CD4-positive, alpha-beta memory T cell (primary cell): ENCODE results near the gene BORA. TPM values are rescaled to one million over a fixed set of nuclear protein-coding genes. Genes with fewer than 3 reads are reported as not detected.

Experiments used
- CTCF ChIA-PET: fragments of 350-600 bp; sonication (Branson Sonifier 250); formaldehyde crosslinking; loops from one replicate; lab custom pipeline; 2021; ENCODE audit warnings: inconsistent platforms; ENCODE audit not compliant: partially characterized antibody; lab: Charles Lee
- POLR2A ChIA-PET: fragments of 350-600 bp; sonication (Branson Sonifier 250); formaldehyde crosslinking; loops from one replicate; lab custom pipeline; 2021; ENCODE audit not compliant: partially characterized antibody; lab: Charles Lee
- DNase-seq, 5 donors: peaks; one replicate each; pipeline versions ENCODE4 v3.0.0 to v3.0.0-alpha.2; 2020 to 2022; ENCODE audit warnings: mixed read lengths in 1 of 5
- H3K27ac ChIP-seq: one replicate; pipeline ENCODE4 v1.7.0; 2013; ENCODE audit warnings: low read depth, low read length
- H3K27me3 ChIP-seq: 2 replicates; pipeline ENCODE4 v1.7.0; 2013; ENCODE audit warnings: mild to moderate bottlenecking, low read length, moderate library complexity; ENCODE audit not compliant: insufficient read depth
- H3K36me3 ChIP-seq: 2 replicates; pipeline ENCODE4 v1.7.0; 2013; ENCODE audit warnings: mild to moderate bottlenecking, low read length, moderate library complexity; ENCODE audit not compliant: insufficient read depth
- H3K4me1 ChIP-seq: 2 replicates; pipeline ENCODE4 v1.7.0; 2013; ENCODE audit warnings: mild to moderate bottlenecking, low read length, moderate library complexity; ENCODE audit not compliant: insufficient read depth
- H3K4me3 ChIP-seq, 2 donors: one replicate each; pipeline ENCODE4 v1.7.0; 2013; ENCODE audit warnings: low read length in 2 of 2, mild to moderate bottlenecking in 1 of 2
- H3K9me3 ChIP-seq, 2 donors: one replicate each; pipeline ENCODE4 v1.7.0; 2013; ENCODE audit warnings: low read length in 2 of 2, control low read depth in 1 of 2; ENCODE audit not compliant: control insufficient read depth in 1 of 2
- H3K27ac Mint-ChIP-seq, 7 donors: one replicate each; pipeline ENCODE4 v1.8.0; 2020 to 2021; ENCODE audit warnings: mixed read lengths in 7 of 7, mild to moderate bottlenecking in 6 of 7, inconsistent platforms in 3 of 7, moderate library complexity in 3 of 7
- H3K27me3 Mint-ChIP-seq, 2 donors: one replicate each; pipeline ENCODE4 v1.8.0; 2020 to 2021; ENCODE audit warnings: mixed read lengths in 2 of 2
- H3K36me3 Mint-ChIP-seq, 2 donors: one replicate each; pipeline ENCODE4 v1.8.0; 2020 to 2021; ENCODE audit warnings: mixed read lengths in 2 of 2, inconsistent platforms in 1 of 2, mild to moderate bottlenecking in 1 of 2
- H3K4me1 Mint-ChIP-seq, 4 donors: one replicate each; pipeline ENCODE4 v1.8.0; 2020 to 2021; ENCODE audit warnings: mixed read lengths in 4 of 4, mild to moderate bottlenecking in 1 of 4
- H3K4me3 Mint-ChIP-seq, 8 donors: one replicate each; pipeline ENCODE4 v1.8.0; 2020 to 2021; ENCODE audit warnings: mixed read lengths in 8 of 8, mild to moderate bottlenecking in 7 of 8, moderate library complexity in 6 of 8, inconsistent platforms in 3 of 8
- H3K9me3 Mint-ChIP-seq, 8 donors: one replicate each; pipeline ENCODE4 v1.8.0; 2020 to 2021; ENCODE audit warnings: mixed read lengths in 8 of 8, mild to moderate bottlenecking in 5 of 8, inconsistent platforms in 3 of 8, moderate library complexity in 1 of 8
- intact Hi-C: fragments of 100-400 bp; cut with micrococcal nuclease; formaldehyde crosslinking; loops from one replicate; pipeline ENCODE4 v1.15.1; 2023
- polyA plus RNA-seq, 2 donors: library from polyadenylated mRNA; unstranded; fragments of 300-500 nt; fragmentation: Illumina TruSeq; gene quantifications; one replicate each; pipeline ENCODE4 v1.2.3, GENCODE V29; 2021
- total RNA-seq, 2 experiments: library from RNA; stranded (reverse); gene quantifications; one replicate each; pipeline ENCODE4 v1.2.3, GENCODE V29; 2021

BORA gene
- total and polyA plus RNA-seq, 4 experiments from 2014 or later: 6.1 to 10.5 (median 6.6) TPM

DNA sequence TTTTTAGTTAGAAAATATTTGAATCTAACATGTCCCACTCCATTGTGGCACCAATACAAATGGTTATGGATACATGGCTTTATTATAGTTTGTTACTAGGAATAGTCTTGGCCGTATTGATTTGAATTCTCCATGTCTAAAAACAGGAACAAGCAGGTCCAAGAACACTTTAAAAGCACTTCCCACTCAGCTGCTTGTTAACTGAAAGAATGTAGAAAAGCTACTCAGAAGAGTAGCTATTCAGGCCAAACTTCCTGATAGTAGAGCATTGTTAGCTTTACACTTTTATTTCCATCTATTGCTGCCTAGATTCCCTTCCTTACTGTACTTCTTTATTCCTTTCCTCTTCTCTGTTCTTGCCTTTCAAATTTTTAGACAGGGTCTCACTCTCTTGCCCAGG is 61.1 kb downstream of the BORA start:
- Histone ChIP-seq H3K27ac (no peak overlapping the region), H3K27me3 (no peaks in the 10 kb centered on the region), H3K4me3 (no peak overlapping the region), H3K9me3 (no peaks in the 10 kb centered on the region), H3K36me3 (peaks cover 19% of the 10 kb centered on the region), H3K4me1 (peaks cover 20% of the 10 kb centered on the region)
- ChIA-PET POLR2A (no interaction called here), CTCF (interaction anchor here (1.0 to 1.1 kb wide), 2 partner anchors 10 to 19 kb away, joined by 3 to 4 read pairs; no protein-coding TSS in a partner anchor)
- DNase-seq: no peak
- no peak overlapping the region for H3K27ac Mint-ChIP-seq
- peaks cover 33 to 37% of the 10 kb centered on the region in 2 donors for H3K36me3 Mint-ChIP-seq
- H3K4me3 Mint-ChIP-seq: no peak overlapping the region
- peaks cover 0 to under 1% (median 0%) of the 10 kb centered on the region in 8 donors for H3K9me3 Mint-ChIP-seq
- H3K4me1 Mint-ChIP-seq: peaks cover 28 to 40% (median 36%) of the 10 kb centered on the region in 4 donors
- intact Hi-C loops: no loop called here
- H3K27me3 Mint-ChIP-seq: no peaks in the 10 kb centered on the region

DNA sequence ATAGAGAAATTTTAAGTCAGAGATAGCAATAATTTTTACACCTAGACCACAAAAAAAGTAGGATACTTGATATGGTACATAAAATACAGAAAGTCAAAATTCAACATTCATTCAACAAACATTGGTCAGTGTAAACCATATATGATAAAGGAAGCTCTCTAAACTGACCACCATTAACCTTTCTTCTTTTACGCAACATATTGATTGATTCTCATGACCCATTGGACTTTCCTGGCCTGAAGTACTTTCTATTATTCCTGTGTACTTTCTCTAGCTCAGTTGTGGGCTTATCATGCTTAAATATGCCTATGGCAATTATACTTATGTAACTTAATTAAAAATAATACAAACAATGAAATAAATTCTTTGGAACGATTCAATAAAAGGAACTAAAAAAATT is 64.9 kb downstream of the BORA start:
- Histone ChIP-seq H3K9me3 (no peaks in the 10 kb centered on the region), H3K4me1 (no peaks in the 10 kb centered on the region), H3K27ac (no peak overlapping the region), H3K36me3 (peaks cover 22% of the 10 kb centered on the region), H3K27me3 (no peaks in the 10 kb centered on the region), H3K4me3 (no peak overlapping the region)
- Mint-ChIP-seq H3K27me3 (no peaks in the 10 kb centered on the region), H3K36me3 (peaks cover 48 to 53% of the 10 kb centered on the region in 2 donors), H3K4me1 (peaks cover 17 to 30% (median 27%) of the 10 kb centered on the region in 4 donors), H3K4me3 (no peak overlapping the region), H3K27ac (no peak overlapping the region), H3K9me3 (peaks cover 0 to 4% (median 0%) of the 10 kb centered on the region in 8 donors)
- POLR2A ChIA-PET: no interaction called here
- no peak for DNase-seq
- CTCF ChIA-PET: interaction anchor here (1.2 kb wide), 1 partner anchor 15 kb away, joined by 3 read pairs; no protein-coding TSS in a partner anchor
- intact Hi-C loops: no loop called here

DNA sequence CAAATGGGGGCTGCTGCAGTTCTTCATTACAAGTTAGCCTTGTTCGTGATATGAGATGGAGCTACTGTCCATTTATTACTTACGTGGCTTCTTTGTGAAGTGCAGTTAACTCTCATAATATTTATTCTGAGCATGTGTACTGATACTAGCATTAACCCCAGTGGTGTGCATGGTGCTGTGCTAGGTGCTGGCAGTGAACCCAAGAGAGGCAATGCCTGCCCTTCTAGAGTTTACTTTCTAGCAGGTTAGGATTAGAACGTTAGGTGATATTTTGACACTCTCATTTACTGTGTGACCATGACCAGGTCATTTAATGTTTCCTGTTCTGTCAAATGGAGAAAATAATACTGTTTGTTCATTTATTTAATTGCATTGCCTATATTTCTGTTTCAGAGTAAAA is 71.1 kb downstream of the BORA start:
- no peak overlapping the region for H3K27ac ChIP-seq
- CTCF ChIA-PET: no interaction called here
- H3K9me3 ChIP-seq: no peaks in the 10 kb centered on the region
- intact Hi-C loops: no loop called here
- Mint-ChIP-seq H3K27me3 (no peaks in the 10 kb centered on the region), H3K27ac (no peak overlapping the region), H3K9me3 (peaks cover 0 to 4% (median 0%) of the 10 kb centered on the region in 8 donors), H3K4me1 (peaks cover 11 to 25% (median 18%) of the 10 kb centered on the region in 4 donors), H3K36me3 (peaks cover 53 to 63% of the 10 kb centered on the region in 2 donors), H3K4me3 (no peak overlapping the region)
- H3K27me3 ChIP-seq: no peaks in the 10 kb centered on the region
- H3K4me3 ChIP-seq: no peak overlapping the region
- no peaks in the 10 kb centered on the region for H3K4me1 ChIP-seq
- POLR2A ChIA-PET: no interaction called here
- no peak for DNase-seq
- H3K36me3 ChIP-seq: peaks cover 20% of the 10 kb centered on the region

DNA sequence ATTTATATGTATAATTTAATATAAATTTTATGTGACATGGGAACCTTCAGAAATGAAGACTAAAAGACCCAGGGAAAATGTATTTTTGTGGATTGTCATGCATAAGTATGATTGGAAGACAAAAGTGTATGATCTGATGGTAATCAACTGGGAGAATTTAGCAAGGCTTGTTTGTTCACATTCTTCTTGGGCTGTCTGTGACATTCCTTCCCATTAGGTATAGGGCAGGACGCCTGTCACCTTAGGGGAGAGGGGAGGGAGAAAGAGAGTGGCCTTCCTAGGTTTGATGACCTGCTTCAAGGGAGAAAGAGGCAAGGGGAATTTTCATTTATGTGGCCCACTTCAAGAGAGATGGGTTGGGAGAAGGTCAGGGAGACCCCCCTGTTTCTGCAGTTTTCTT is 76.6 kb downstream of the BORA start:
- H3K4me1 Mint-ChIP-seq: peaks cover 7 to 12% (median 9%) of the 10 kb centered on the region in 4 donors
- CTCF ChIA-PET: no interaction called here
- H3K27ac Mint-ChIP-seq: peak overlapping the region in 3 of 7 donors; percentile 26 to 68 (median 63)
- H3K27me3 Mint-ChIP-seq: no peaks in the 10 kb centered on the region
- H3K27ac ChIP-seq: no peak overlapping the region
- H3K9me3 Mint-ChIP-seq: peaks cover 0 to 5% (median 0%) of the 10 kb centered on the region in 8 donors
- H3K27me3 ChIP-seq: no peaks in the 10 kb centered on the region
- no peak for DNase-seq
- intact Hi-C loops: no loop called here
- peaks cover 43 to 47% of the 10 kb centered on the region in 2 donors for H3K36me3 Mint-ChIP-seq
- H3K4me3 Mint-ChIP-seq: no peak overlapping the region
- no peaks in the 10 kb centered on the region for H3K9me3 ChIP-seq
- POLR2A ChIA-PET: no interaction called here
- no peak overlapping the region for H3K4me3 ChIP-seq
- no peaks in the 10 kb centered on the region for H3K36me3 ChIP-seq
- no peaks in the 10 kb centered on the region for H3K4me1 ChIP-seq

Other genes with a start within 250 kb of the BORA start
- gene MZT1, start 294 bp upstream of the BORA start, total RNA-seq: 1 to 10 TPM; 6.3 to 7.9 TPM
- gene MZT1, start 294 bp upstream of the BORA start, polyA plus RNA-seq: 1 to 10 TPM; 6.2 to 9.3 TPM
- gene DIS3, start 54.0 kb downstream of the BORA start, total RNA-seq: 10 to 100 TPM; 36.4 to 41.0 TPM
- 10 to 100 TPM; 12.8 to 14.0 TPM for gene DIS3, start 54.0 kb downstream of the BORA start, polyA plus RNA-seq
- 10 to 100 TPM; 27.9 to 36.0 TPM for gene PIBF1, start 54.2 kb downstream of the BORA start, total RNA-seq
- 10 to 100 TPM; 10.4 to 18.1 TPM for gene PIBF1, start 54.2 kb downstream of the BORA start, polyA plus RNA-seq